ENCODE results near the gene RAB11FIP3.
"Not testable (repeated sequence)": the region's sequence is repeated elsewhere in the genome, so short reads cannot be mapped to it uniquely, and the experiment has no call there.

RAB11FIP3 gene

GRCh38 chr16:425082-425718 lies at the start of gene RAB11FIP3:
Gene RAB11FIP3, plus strand, starts transcription at chr16:425649. Its CDS starts 358 bp downstream, at chr16:426007.
- peak; percentile 61 for DNase-seq (ENCODE audit: low read depth)

GRCh38 chr16:375927-376816 lies 49.3 kb upstream of the RAB11FIP3 start:
- no peak for DNase-seq (ENCODE audit: low read depth)

- no peak for DNase-seq (ENCODE audit: low read depth)
These were observed 48.5 kb upstream of the RAB11FIP3 start for GRCh38 chr16:376817-377418.

- DNase-seq (ENCODE audit: low read depth): no peak
These were observed 48.0 kb upstream of the RAB11FIP3 start for GRCh38 chr16:377419-377951.

GRCh38 chr16:378113-378820 lies 47.2 kb upstream of the RAB11FIP3 start:
- not testable (repeated sequence) for DNase-seq (ENCODE audit: low read depth)

- DNase-seq (ENCODE audit: low read depth): no peak
These were observed 46.6 kb upstream of the RAB11FIP3 start for GRCh38 chr16:378821-379182.

- DNase-seq (ENCODE audit: low read depth): no peak
These were observed 46.1 kb upstream of the RAB11FIP3 start for GRCh38 chr16:379183-379960.

GRCh38 chr16:379961-380761 lies 45.3 kb upstream of the RAB11FIP3 start:
- DNase-seq (ENCODE audit: low read depth): no peak

GRCh38 chr16:380762-381011 lies 44.8 kb upstream of the RAB11FIP3 start:
- no peak for DNase-seq (ENCODE audit: low read depth)

GRCh38 chr16:381012-381788 lies 44.2 kb upstream of the RAB11FIP3 start:
- no peak for DNase-seq (ENCODE audit: low read depth)

- DNase-seq (ENCODE audit: low read depth): no peak
These were observed 43.4 kb upstream of the RAB11FIP3 start, which contains the start of gene PGAP6 for GRCh38 chr16:381789-382717. Gene PGAP6, minus strand, starts transcription at chr16:381978. Its CDS starts 157 bp downstream, at chr16:381821.

- DNase-seq (ENCODE audit: low read depth): no peak
These were observed 42.0 kb upstream of the RAB11FIP3 start for GRCh38 chr16:383326-384051.

GRCh38 chr16:386641-387156 lies 38.8 kb upstream of the RAB11FIP3 start:
- DNase-seq (ENCODE audit: low read depth): no peak

- DNase-seq (ENCODE audit: low read depth): not testable (repeated sequence)
These were observed 37.4 kb upstream of the RAB11FIP3 start for GRCh38 chr16:387761-388666.

GRCh38 chr16:389352-389751 lies 36.1 kb upstream of the RAB11FIP3 start:
- no peak for DNase-seq (ENCODE audit: low read depth)

- no peak for DNase-seq (ENCODE audit: low read depth)
These were observed 33.5 kb upstream of the RAB11FIP3 start for GRCh38 chr16:391885-392335.
